HL-60/S4 (cell line): ENCODE data around the gene PHF19.

Experiments used
- in situ Hi-C: fragments of 300-500 bp; cut with MboI; formaldehyde crosslinking; loops from 2 replicates; pipeline ENCODE4 v1.14.3; 2022; ENCODE audit warnings: low sequenced_read_pairs

The PHF19 gene

DNA sequence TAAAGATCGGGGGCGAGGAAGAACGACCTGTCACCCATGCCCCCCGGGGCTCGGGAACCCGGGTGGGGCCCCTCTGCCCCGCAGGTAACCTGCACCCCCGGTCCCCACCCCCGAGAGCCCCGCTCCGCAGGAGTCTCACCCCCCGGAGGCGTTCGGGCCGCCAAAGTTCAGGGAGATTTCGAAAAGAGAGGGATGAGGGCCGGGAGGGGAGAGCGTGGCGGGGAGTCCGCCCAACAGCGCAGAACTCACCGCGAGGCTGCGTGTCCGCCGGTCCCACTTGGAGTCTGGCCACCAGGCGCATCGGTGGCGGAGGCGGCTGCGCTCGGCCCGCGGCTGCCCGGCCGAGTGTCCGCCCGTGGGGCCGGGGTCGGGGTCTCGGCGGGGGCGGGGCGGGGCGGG is at the start of gene PHF19:
PHF19 (minus strand) TSS at position 347 of the 399 bp plus-strand sequence. CDS start 2,447 bp downstream, outside the sequence.
- in situ Hi-C loops = no loop called here

DNA sequence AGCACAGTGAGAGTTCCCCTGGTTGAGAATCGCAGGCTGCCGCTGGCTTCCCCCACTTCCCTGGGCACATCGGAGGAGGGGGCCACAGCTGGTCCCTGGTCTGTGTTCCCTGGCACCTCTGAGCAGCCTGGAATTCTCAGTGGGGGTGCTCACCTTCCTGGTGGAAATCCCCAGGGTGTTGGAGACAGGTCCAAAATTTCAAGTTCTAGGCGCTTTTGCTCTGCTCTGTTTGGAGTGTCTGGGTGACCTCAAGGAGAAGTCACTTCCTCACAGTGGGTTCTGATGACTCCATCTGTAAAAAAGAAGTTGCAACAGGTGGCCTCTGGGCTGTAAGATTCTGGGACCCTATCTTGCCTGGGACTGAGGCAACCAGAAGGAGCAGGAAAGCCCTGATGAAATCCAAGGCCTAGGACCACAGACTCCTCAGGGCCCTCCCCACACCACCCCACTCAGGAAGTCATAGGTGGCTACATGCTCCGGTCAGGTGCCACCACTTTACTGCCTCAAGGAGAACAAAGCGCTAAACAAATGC is 49.5 kb upstream of the PHF19 start, which contains the start of gene TRAF1:
TRAF1 (minus strand) TSS at position 400 of the 532 bp plus-strand sequence. CDS start 721 bp downstream, outside the sequence.
- in situ Hi-C loops = no loop called here

DNA sequence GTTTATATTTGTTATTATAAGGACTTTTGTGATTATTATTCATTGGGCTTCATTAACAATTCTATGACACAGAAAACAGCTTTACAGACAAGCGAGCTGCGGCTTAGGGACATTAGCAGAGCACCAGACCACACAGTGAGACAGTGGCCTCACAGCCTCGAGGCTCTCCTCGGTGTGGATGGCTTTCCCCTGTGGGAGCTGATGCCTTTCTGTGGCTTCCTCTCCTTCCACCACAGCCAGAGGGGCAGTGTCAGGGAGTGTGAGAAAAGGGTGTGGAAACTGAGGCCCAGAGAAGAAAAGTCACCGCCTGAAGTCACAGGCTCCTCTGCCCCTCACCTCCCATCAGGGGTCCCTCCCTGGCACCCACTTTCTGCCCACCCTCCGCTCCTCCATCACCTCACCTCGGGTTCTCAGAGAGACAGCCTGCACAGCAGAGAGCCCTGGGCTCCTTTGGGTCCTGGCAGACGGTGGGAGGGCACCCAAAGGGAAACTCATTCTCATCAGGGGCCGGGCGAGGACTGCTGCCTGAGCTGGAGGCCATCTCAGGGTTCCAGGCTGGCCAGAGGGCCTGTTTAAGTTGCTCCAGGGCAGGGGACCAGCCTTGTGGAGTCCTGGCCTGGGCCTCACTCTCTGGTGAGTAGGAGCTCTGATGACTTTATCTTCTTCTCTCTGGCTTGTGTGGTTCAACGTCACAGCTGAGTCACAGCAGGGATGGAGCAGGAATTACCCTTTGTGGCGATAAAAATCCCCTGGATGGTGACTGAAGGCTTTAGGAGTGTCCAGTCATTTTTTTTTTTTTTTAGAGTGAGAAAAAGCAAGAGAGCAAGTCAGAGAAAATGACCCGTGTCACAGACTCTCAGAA is 48.8 kb upstream of the PHF19 start:
- in situ Hi-C loops = no loop called here

DNA sequence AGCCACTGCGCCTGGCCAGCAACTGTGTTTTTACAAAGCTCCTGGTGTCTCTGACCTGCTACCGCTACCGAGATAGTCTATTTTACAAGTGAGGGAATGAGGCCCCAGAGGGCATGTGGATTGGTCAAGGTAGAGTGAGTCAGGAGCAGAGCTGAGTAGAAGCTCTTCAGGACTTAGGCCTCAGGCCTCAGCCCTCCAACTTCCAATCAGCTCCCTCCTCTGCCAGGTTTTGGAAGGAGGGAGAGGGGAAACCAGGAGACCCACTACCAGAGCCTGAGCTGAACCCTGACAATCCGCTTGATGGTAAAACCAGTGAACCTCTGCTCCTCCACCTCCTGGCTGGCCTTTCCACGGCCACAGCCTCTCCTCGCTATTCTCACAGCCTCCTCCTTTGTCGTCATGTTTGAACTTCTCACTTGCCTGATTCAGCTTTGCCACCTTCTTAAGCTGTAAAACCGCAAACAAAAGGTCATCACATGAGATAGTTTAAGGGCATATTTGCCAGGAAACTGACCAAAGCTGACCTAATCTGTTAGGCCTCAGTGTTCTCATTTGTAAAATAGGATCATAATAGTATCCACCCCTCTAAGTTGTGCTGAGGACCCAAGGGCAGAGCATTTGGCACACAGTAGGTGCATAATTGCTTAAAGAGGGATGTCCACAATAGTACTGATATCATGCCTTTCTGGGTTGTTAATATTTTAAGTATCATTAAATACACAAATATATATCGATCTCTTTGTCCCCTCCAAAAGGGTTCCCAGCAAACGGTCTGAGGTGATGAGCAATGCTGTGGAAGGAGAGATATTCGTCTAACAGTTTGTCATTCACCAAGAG is 47.9 kb upstream of the PHF19 start:
- in situ Hi-C loops = no loop called here

DNA sequence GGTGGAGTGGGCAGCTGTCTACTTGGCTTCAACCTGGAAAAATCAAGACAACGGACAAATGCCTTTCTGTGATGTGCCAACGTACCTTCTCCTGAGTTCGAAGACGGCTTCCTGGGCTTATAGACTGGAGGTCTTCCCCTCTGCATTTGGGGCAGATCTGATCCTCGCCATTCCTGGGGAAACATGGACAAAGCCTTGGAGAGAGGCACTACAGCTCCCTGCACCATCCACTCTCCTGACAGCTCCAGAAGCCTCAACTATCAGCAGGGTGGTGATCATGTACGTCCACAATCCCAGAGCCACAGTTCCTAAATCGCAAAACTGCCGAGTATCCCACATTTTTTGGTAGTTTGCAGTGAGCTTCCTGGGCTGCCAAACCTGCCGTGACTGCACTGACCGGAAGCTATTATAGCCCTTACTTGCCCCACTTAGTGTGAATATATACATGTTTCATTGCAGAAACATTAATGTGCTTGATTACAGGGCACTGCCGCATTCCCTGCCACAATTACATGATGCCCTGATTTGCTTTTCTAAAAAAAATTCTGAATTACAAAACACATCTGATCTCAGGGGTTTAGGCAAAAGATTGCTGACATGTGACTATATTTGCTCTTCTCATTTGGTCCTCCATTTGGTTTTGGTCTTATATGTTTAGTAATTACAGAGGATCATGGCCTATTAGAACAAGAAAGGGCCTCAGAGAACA is 46.8 kb upstream of the PHF19 start:
- in situ Hi-C loops = no loop called here

DNA sequence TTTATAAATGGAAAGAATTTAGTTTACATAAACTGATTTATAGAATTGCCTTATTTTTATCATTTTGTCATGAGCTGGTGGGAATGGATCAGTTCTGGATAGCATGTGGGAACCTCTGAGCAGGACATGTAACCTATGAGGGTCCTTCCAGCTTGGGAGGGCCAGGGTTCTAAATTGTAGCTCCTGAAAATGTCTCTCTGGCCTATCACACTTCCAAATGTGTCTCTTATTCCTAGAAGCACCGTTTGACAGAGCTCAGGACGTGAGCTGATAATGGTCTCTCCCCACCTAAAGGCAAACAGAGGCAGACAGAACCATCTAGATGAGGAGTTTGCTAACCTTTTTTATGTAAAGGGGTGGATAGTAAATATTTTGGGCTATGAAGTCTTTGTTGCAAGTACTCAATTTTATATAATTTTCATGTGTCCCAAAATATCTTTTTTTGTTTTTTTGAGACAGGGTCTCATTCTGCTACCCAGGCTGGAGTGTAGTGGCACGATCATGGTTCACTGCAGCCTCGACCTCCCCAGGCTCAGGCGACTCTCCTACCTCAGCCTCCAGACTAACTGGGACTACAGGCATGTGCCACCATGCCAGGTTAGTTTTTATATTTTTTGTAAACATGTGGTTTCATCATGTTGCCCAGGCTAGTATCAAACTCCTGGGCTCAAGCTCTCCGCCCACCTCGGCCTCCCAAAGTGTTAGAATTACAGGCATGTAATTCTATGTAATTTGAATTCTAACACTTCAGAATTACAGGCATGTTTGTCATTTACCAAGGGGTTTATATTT is 45.6 kb upstream of the PHF19 start:
- in situ Hi-C loops = no loop called here

DNA sequence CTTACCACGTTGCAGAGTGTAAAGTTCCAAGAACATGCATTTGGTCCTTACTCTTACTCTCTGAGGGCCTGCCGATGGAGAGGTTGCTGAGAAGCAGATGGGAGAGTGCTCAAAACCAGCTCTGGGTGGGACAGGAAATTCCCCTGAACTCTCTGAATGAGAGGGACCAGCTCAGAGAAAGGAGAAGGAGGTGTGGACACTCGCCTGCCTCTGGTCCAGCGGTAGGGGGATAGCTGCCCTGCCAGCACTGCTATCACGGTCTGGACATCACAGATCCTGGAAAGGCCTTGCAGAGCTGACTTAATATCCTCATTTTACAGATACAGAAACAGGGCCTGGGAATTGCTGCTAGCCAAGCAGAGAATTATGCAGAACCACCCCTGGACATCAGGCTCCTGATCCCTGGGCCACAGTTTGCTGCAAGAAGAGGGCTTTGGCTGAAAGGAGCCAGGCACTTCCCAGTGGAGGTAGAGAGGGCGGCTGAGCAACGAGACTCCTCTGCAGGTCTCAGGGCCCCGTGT is 44.7 kb upstream of the PHF19 start:
- in situ Hi-C loops = no loop called here

DNA sequence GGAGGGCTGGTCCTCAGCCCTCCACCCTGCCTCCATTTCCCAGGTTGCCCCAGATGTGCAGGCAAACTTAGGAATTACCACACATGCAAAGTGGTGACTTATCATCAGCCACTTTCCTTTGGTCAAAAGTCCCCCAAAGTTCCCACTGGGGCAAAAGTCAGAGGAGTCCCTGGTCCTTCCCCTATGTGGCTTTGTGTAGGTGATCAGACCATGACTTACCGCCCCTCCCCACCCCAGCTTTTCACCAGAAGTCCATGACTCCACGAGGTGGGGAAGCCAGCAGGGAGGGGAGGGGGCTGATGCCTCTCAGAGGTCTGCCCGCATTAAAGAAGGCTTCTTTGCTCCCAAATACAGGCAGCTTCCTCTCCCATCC is 43.8 kb upstream of the PHF19 start:
- in situ Hi-C loops = no loop called here

DNA sequence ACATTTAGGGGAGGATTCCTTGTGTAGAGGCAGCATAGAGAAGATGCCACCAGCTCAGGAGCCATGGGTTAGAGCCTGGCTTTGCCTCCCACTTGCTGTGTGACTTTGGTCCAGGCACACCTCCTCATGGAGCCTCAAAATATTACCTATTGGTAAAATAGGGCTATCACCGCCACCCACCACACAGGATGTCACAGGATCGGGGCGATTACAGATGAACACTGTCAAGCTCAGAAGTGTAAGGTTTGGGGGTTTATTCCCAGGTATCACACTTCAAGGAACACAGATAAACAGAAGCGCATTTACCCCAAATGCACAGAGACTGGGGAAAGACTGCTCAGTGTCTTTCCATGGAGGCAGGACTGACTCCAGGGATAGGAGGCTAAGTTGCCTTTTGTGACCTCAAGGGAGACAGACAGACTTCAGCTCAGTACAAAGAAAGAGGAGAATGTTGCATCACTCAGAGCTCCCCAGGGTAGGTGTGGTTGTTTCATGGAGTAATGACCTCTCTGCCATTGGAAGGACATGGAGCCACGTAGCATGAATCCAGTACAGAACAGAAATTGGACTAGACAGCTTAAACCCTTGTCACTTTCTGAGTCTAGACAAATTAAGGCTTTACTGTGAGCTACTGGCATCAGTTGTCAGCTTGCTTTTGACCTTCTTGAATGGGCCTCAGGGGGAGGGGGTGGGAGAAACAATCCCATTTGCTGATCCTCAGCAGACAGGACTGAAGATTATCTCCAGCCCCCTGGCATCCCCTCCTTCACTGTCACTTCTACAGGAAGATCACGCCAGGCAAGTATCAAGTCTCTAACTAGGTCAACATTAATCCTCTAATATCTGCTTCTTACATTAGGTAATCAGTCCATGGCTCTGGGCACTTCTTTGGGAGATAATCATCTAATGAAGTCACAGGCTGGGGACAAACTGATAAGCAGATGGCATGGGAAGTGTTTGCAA is 43.1 kb upstream of the PHF19 start:
- in situ Hi-C loops = no loop called here

DNA sequence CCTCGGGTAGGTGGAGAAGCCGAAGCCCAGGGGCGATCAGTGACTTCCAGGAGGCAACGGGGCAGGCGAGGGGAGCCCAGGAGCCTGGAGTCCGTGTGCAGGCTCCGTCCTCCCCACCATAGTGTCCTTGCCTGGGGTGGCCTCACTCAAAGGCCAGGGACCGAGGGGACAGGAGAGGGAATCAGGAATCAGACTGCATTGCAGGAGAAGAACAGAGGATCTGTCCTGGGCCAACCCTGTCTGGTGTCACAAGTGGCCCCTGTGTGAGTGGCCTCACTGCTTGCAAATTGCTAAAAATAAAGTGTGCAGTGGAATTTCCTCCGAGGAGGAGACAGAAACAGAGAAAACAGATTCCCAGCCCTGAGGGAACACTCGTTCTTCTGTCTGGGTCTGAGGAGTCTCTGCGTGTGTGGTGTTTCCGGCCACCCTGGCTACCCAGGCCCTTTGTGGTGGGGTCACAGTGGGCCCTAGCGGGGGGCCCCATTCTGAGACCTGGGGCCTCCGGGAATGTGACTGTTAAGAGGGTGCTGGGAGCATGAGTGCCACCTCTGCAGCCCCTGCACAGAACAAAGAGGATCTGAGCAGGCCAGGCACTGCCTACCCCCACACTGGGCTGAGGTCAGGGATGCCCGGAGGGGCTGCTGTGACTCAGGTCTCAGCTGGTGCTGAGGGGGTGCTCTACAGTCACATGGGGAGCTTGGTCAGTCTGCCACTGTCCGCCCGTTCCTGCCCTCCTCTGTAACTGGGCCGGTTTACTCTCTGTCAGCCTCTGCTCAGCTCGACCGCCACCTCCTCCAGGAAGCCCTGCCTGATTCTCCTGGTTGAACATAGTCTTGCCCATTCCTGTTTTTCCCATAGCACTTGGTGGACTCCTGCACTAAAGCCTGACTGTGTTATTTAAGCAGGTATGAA is 42.2 kb upstream of the PHF19 start:
- in situ Hi-C loops = no loop called here

DNA sequence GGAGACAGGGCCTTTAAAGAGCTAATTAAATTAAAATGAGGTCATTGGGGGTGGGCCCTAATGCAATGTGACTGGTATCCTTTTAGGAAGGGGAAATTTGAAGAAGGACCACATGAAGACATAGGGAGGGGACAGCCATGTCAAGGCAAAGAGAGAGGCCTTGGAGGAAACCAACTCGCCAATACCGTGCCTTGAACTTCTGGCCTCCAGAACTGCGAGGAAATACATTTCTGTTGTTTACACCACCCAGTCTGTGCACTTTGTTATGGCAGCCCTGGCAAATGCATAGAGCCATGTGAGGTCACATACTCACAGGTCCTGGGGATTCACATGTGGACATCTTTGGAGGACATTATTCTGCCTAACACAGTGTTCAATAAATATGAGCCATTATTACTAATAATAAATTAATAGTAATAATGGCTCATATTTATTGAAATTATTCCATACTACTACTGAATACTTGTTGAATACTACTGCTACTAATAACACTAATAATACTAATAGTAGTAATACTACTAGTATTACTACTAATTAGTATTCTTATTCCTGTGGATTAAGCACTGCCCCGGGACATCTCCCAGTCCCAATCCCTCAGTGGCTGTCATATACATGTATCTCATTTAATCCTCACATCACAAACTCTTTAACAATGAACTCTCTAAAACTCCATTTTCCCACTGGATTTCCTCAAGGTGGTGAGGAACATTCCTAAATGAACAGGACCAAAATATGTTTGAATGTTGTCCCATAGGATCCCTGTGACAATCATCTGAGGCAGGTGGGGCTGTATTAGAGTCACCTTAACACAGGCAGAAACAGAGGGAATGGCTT is 41.2 kb upstream of the PHF19 start:
- in situ Hi-C loops = no loop called here

DNA sequence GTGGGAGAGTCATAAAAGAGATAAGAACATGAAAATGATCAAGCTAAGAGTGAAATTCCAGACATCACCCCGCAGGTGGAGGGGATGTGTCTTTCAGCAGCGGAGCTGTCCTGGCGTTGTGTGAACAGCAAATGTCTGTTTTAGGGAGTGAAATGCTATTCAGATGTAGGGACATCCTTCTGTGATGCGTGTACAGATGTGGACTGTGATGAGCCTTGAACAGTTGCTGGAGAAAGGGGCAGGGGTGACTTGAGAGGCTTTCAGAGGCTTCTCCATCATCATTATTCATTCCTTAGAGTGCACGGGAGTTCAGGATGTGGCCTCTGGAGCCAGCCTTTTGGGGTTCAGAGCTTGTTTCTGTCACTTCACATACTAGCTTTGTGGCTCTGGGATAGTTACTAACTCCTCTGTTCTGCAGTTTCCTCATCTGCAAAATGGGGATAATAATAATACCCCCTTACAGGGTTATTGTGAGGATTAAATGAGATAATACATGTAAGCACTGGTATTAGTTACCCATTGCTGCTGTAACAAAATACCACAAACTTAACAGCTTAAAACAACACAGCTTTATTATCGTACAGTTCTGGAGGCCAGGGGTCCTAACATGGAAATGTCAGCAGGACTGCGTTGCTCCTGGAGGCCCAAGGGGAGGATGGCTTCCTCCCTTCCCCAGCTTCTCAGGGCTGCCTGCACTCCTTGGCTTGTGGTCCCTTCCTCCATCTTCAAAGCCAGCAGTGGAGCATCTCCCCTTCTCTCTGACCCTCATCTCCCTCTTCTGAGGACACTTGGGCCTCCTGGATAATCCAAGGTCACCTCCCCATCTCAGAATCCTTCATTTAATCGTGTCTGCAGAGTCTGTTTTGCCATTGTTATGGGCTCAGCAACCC is 40.2 kb upstream of the PHF19 start:
- in situ Hi-C loops = no loop called here

DNA sequence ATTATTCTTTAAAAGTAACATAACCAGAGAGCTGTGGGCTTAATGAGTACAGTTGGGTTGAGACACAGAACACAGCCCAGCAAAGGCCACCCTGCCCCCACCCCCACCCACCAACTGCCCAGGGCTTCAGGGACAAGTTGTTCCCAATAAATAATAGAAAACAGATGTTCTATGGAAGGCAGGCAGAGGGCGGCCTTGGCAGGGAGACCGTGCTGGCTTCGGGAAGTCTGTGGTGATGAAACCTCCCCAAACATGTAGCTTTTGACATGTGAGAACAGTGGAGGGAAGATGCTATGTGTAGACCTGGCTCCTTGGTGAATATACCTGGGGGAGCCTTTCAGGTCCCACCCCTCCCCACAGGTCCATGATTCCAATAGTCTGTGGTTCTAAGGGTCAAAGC is 39.6 kb upstream of the PHF19 start:
- in situ Hi-C loops = no loop called here

DNA sequence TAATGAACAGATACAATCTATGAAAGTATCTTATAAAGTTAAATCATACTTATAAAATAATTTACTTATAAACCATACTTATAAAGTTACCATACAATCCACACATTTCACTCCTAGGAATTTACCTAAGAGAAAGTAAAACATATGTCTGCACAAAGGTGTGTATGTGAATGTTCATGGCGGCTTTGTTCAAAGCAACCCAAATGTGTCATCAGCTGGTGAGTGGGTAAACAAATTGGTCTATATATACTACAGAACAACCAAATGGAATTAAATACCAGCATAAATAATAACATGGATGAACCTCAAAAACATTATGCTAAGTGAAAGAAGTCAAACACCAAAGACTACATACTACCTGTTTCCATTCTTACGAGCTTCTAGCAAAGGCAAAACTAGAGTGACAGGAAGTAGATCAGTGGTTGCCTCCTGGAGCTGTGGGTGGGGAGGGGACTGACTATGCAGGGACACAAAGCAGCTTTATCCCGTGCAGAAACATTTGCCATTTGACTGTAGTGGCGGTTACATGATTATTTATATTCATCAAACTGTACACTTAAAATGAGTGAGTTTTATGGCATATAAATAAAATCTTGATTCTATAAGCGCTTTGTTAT is 39.0 kb upstream of the PHF19 start:
- in situ Hi-C loops = no loop called here

DNA sequence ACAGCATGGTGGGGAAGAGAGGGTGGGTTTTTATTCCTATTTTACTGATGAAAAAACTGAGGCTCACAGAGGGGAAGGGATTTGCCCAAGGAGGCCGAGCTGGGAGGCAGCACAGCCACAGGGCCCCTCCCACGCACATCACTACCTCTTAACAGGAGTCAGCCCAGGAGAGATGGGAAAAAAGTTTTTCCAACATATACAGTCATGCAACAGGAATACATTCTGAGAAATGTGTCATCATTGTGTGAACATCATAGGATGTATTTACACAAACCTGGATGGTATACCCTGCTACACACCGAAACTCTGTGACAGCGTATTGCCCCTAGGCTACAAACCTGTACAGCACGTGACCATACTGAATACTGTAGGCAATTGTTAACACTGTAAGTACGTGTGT is 38.0 kb upstream of the PHF19 start:
- in situ Hi-C loops = no loop called here

DNA sequence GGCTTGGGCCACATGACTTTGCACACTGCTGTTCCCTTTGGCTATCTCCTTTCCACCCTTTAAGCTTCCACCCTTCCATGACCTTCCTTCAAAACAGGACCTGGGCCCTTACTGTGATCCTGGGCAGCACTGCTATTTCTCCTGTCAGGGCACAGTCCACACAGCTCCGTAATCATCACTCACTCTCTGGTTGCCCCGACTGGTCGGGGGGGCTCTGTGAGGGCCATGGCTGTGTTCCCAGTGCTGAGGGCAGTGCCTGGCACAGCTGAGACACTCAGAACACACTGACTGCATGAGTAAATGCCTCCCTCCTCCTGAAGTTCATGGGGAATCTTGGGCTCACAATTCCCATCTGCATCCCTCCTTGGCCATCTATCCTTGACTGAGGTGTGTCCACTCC is 37.4 kb upstream of the PHF19 start:
- in situ Hi-C loops = no loop called here
